ENCODE data around the gene H19.

Gene H19

GRCh38 chr11:1994121-1994520 is 3.5 kb downstream of the H19 start (continued):
- no peak for TF ChIP-seq ATF2 (tag by site-specific recombination; IDR thresholded peaks at IDR 0.05; ENCODE audit: low read depth)
- TF ChIP-seq ZNF266 (tag by site-specific recombination; IDR thresholded peaks at IDR 0.05; ENCODE audit: low read depth) = no peak
- no peak for TF ChIP-seq ZNF658 (tag by site-specific recombination; IDR thresholded peaks at IDR 0.05)
- TF ChIP-seq ZEB2 (tag by site-specific recombination; IDR thresholded peaks at IDR 0.05) = no peak
- no peak for TF ChIP-seq MZF1 (tag by site-specific recombination; IDR thresholded peaks at IDR 0.05; ENCODE audit: borderline replicate concordance)
- TF ChIP-seq ZNF292 (tag by site-specific recombination; IDR thresholded peaks at IDR 0.05; ENCODE audit: borderline replicate concordance, low read depth) = no peak
- no peak for TF ChIP-seq IKZF3 (tag by site-specific recombination; IDR thresholded peaks at IDR 0.05)
- TF ChIP-seq, protein P1, sequence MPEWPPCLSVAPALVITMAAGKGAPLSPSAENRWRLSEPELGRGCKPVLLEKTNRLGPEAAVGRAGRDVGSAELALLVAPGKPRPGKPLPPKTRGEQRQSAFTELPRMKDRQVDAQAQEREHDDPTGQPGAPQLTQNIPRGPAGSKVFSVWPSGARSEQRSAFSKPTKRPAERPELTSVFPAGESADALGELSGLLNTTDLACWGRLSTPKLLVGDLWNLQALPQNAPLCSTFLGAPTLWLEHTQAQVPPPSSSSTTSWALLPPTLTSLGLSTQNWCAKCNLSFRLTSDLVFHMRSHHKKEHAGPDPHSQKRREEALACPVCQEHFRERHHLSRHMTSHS (tag by site-specific recombination; IDR thresholded peaks at IDR 0.05) = no peak
- no peak for TF ChIP-seq ZNF639 (tag by site-specific recombination; IDR thresholded peaks at IDR 0.05)
- TF ChIP-seq ZNF112 (tag by site-specific recombination; IDR thresholded peaks at IDR 0.05) = no peak
- no peak for TF ChIP-seq ZNF677 (tag by site-specific recombination; IDR thresholded peaks at IDR 0.05)
- no peak for TF ChIP-seq PRDM1 (tag by site-specific recombination; IDR thresholded peaks at IDR 0.05)
- no peak for TF ChIP-seq ZNF362 (tag by site-specific recombination; IDR thresholded peaks at IDR 0.05)

GRCh38 chr11:1992111-1992510 is 5.5 kb downstream of the H19 start:
- no peak for TF ChIP-seq ZNF114 (tag by site-specific recombination; IDR thresholded peaks at IDR 0.05)
- no peak for TF ChIP-seq ZNF274 (IDR thresholded peaks at IDR 0.05; ENCODE audit: low read length)
- TF ChIP-seq ZNF274 (tag by site-specific recombination; IDR thresholded peaks at IDR 0.05; ENCODE audit: borderline replicate concordance) = no peak
- CTCF ChIA-PET = interaction anchor here (0.7 kb wide), 1 partner anchor 352 kb away, joined by 3 read pairs; no protein-coding TSS in a partner anchor
- H3K27ac ChIP-seq (ENCODE audit: extremely low read depth, low read depth, low read length) = no peak overlapping the region
- no peak overlapping the region for H3K4me3 ChIP-seq (ENCODE audit: low read depth, low read length)
- no peaks in the 10 kb centered on the region for H3K36me3 ChIP-seq (ENCODE audit: control insufficient read depth in 2 of 2, insufficient read depth in 1 of 2, low read length in 2 of 2)
- POLR2A ChIA-PET = no interaction called here
- H3K4me1 ChIP-seq (ENCODE audit: control insufficient read depth, insufficient read depth, low read length) = no peaks in the 10 kb centered on the region
- H3K9me3 ChIP-seq (ENCODE audit: control insufficient read depth, insufficient read depth, low read depth, low read length) = no peaks in the 10 kb centered on the region

DNA sequence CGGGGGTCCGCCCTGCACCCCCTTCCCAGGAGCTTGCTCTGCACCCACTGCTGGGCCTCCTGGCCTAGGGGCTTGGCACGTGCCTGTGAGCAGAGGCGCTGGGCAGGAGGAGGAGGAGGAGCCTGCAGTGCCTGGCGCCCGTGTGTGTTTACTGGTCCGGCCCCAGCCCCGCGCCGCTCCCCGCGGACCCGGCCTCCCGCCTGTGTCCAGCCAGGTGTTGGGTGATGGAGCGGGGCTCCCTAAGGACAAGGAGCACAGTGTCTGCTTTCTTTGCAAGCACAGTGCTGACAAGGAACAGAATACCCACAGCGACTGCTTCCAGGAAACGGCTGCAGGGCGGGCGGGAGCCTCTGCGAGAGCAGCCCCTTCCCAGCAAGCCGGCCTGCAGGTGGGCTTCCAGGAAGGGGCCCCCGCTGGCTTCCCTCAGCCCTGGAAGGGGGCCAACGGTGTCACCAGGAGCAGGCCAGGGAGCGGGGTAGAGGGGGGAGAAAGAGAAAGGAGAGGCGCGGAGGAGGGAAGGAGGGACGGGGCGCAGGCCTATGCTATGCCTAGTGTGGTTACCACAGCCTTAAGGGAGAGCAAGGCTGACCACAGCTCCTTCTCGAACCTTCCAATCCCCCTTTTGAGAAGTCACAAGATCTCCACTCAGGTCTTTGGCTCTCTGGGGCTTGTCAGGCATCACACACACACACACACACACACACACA is 6.6 kb downstream of the H19 start:
- Histone ChIP-seq H3K27ac (ENCODE audit: extremely low read depth, low read depth, low read length) (no peak overlapping the region), H3K4me3 (ENCODE audit: low read depth, low read length) (no peak overlapping the region), H3K4me1 (ENCODE audit: control insufficient read depth, insufficient read depth, low read length) (no peaks in the 10 kb centered on the region), H3K9me3 (ENCODE audit: control insufficient read depth, insufficient read depth, low read depth, low read length) (no peaks in the 10 kb centered on the region), H3K36me3 (ENCODE audit: control insufficient read depth in 2 of 2, insufficient read depth in 1 of 2, low read length in 2 of 2) (no peaks in the 10 kb centered on the region)
- CTCF ChIA-PET = interaction anchor here (0.6 kb wide), 1 partner anchor 109 kb away, joined by 3 read pairs; no protein-coding TSS in a partner anchor
- POLR2A ChIA-PET = interaction anchor here (1.1 kb wide), 1 partner anchor 11 kb away, joined by 3 read pairs; no protein-coding TSS in a partner anchor
- TF ChIP-seq ZNF777 (tag by site-specific recombination; IDR thresholded peaks at IDR 0.05; ENCODE audit: borderline replicate concordance) (no peak), KLF9 (tag by site-specific recombination; IDR thresholded peaks at IDR 0.05; ENCODE audit: low read depth) (no peak), ZNF76 (tag by site-specific recombination; IDR thresholded peaks at IDR 0.05; ENCODE audit: borderline replicate concordance, low read depth) (no peak), ZNF366 (tag by site-specific recombination; conservative IDR thresholded peaks at IDR 0.05) (no peak), AEBP2 (tag by site-specific recombination; IDR thresholded peaks at IDR 0.05; ENCODE audit: borderline replicate concordance) (no peak), ZNF10 (tag by site-specific recombination; IDR thresholded peaks at IDR 0.05) (no peak), ZNF175 (tag by site-specific recombination; IDR thresholded peaks at IDR 0.05) (no peak), ZNF624 (tag by site-specific recombination; IDR thresholded peaks at IDR 0.05) (no peak), ZSCAN23 (tag by site-specific recombination; IDR thresholded peaks at IDR 0.05) (no peak)
- TF ChIP-seq, protein P2, sequence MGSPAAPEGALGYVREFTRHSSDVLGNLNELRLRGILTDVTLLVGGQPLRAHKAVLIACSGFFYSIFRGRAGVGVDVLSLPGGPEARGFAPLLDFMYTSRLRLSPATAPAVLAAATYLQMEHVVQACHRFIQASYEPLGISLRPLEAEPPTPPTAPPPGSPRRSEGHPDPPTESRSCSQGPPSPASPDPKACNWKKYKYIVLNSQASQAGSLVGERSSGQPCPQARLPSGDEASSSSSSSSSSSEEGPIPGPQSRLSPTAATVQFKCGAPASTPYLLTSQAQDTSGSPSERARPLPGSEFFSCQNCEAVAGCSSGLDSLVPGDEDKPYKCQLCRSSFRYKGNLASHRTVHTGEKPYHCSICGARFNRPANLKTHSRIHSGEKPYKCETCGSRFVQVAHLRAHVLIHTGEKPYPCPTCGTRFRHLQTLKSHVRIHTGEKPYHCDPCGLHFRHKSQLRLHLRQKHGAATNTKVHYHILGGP (tag by site-specific recombination; IDR thresholded peaks at IDR 0.05) = no peak
